Measurements from ENCODE around the gene KANSL3. TPM values are rescaled to one million over a fixed set of nuclear protein-coding genes. Genes with fewer than 3 reads are reported as not detected.

KANSL3 gene
- total RNA-seq, 2 experiments from 2014 or later: 60.8 to 64.4 TPM

DNA sequence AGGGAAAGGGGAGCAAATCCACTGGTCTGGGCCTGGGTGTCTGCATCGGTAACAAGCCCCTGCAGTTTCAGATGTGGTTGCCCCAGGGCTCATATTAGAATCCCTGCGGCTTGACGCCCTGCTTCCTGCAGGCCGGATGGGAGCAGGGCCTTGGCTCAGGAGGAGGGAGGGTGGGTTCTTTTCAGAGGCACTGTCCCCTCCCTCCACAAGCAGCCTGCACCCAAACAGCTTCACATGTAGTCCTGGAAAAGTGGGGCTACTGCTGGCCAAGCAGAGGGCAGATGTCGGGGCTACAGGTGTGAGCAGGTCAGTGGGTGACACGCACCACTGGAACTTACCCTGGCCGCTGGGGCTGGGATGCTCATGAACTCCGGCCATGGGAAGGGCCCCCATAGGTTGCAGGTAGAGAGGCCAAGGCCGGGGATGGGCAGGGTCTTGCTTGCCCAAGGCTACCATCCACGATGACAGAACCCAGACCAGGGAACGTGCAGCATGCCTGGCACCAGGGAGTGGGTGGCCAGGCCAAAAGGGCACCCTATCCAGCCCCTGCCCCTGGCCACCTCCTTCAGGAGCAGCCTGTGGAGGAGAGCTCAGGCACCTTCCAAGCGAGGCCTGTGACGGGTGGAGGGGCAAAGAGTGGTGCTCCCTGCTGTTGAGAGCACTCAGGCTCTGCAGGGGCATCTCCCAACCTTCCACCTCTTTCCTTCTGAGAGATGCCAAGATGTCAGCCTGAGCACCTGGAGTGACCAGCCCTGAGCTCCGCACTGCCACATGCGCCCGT lies 84.7 kb downstream of the KANSL3 start:
- H3K27ac Mint-ChIP-seq: peak overlapping the region; percentile 30
- CTCF ChIA-PET: interaction anchor here (0.7 to 6.0 kb wide), 39 partner anchors 11 to 327 kb away, joined by 3 to 90 read pairs (median 4); partner anchors contain the start of genes ARID5A and NCAPH
- ATAC-seq (no peak), DNase-seq (no peak)
- POLR2A ChIA-PET: interaction anchor here (0.9 to 2.1 kb wide), 5 partner anchors 15 to 195 kb away, joined by 3 to 22 read pairs (median 5); no protein-coding TSS in a partner anchor
- H3K4me3 Mint-ChIP-seq: no peak overlapping the region
- peaks cover 19% of the 10 kb centered on the region for H3K36me3 Mint-ChIP-seq (ENCODE audit: low read depth)
- peaks cover 25% of the 10 kb centered on the region for H3K4me1 Mint-ChIP-seq (ENCODE audit: low read depth)
- H3K9me3 Mint-ChIP-seq (ENCODE audit: insufficient read depth): no peaks in the 10 kb centered on the region
- H3K27me3 Mint-ChIP-seq (ENCODE audit: low read depth): no peaks in the 10 kb centered on the region

DNA sequence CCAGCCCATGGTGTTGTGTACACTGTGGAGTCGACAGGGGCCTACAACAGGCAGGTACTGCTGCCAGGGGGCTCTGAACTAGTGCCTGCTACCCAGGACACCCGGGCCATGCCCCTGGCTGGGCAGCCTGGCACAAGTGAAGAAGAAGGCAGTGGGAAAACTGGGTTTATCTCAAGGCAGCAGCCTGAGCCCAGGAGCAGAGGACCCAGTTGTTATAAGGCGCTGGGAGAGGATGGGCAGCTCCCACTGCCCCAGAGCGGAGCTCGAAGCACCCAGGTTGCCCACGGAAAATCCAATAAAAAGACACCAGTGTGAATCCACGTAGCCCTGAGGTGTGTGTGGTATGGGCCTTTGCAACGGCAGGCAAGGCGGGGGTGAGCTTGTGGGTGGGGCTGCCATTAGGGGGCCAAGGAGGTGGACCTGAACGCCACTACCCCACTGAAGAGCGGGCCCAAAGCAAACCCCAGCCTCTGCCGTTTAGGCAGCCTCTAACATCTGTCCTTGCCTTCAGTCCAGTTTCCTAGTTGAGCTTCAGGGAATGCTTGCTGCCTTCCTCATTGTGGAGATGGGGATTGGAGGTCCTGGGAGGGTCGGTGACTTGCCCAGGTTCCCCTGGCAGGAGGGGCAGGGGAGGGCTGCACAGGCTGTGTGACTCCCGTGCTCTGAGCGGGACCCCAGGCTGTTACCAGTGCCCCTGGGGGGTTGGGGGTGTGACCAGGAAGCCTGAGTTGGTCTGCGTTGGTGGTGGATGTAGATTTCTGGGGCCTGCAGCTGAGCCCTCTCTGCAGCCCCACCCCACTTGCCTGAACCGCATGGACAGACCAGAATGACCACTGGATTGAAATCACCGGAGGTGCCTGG lies 85.6 kb downstream of the KANSL3 start:
- no peaks in the 10 kb centered on the region for H3K9me3 Mint-ChIP-seq (ENCODE audit: insufficient read depth)
- H3K4me3 Mint-ChIP-seq: no peak overlapping the region
- H3K36me3 Mint-ChIP-seq (ENCODE audit: low read depth): peaks cover 25% of the 10 kb centered on the region
- ChIA-PET CTCF (interaction anchor here (5.7 to 6.0 kb wide), 2 partner anchors 11 to 145 kb away, joined by 67 to 90 read pairs; no protein-coding TSS in a partner anchor), POLR2A (interaction anchor here (1.1 kb wide), 1 partner anchor 20 kb away, joined by 4 read pairs; no protein-coding TSS in a partner anchor)
- no peak overlapping the region for H3K27ac Mint-ChIP-seq
- H3K4me1 Mint-ChIP-seq (ENCODE audit: low read depth): peaks cover 28% of the 10 kb centered on the region
- H3K27me3 Mint-ChIP-seq (ENCODE audit: low read depth): no peaks in the 10 kb centered on the region
- DNase-seq (no peak), ATAC-seq (no peak)

DNA sequence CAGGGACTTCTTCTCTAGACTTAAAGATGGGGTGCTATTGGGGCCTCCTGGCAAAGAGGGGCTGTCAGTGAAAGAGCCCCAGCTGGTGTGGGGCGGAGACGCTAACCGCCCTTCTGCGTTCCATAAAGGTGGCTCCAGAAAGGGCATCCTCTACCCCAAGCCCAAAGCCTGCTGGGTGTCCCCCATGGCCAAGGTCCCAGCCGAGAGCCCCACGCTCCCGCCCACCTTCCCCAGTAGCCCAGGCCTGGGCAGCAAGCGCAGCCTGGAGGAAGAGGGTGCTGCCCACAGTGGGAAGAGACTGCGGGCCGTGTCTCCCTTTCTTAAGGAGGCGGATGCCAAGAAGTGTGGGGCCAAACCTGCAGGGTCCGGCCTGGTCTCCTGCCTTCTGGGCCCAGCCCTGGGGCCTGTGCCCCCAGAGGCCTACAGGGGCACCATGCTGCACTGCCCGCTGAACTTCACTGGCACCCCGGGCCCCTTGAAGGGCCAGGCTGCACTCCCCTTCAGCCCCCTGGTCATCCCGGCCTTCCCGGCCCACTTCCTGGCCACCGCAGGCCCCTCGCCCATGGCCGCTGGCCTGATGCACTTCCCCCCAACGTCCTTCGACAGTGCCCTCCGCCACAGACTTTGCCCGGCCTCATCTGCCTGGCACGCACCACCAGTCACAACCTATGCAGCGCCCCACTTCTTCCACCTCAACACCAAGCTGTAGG lies 86.4 kb downstream of the KANSL3 start:
- Mint-ChIP-seq H3K27ac (no peak overlapping the region), H3K4me1 (ENCODE audit: low read depth) (peaks cover 32% of the 10 kb centered on the region), H3K4me3 (no peak overlapping the region), H3K36me3 (ENCODE audit: low read depth) (peaks cover 31% of the 10 kb centered on the region), H3K27me3 (ENCODE audit: low read depth) (no peaks in the 10 kb centered on the region), H3K9me3 (ENCODE audit: insufficient read depth) (no peaks in the 10 kb centered on the region)
- ChIA-PET POLR2A (no interaction called here), CTCF (interaction anchor here (6.0 kb wide), 1 partner anchor 10 kb away, joined by 90 read pairs; no protein-coding TSS in a partner anchor)
- no peak for ATAC-seq
- no peak for DNase-seq

DNA sequence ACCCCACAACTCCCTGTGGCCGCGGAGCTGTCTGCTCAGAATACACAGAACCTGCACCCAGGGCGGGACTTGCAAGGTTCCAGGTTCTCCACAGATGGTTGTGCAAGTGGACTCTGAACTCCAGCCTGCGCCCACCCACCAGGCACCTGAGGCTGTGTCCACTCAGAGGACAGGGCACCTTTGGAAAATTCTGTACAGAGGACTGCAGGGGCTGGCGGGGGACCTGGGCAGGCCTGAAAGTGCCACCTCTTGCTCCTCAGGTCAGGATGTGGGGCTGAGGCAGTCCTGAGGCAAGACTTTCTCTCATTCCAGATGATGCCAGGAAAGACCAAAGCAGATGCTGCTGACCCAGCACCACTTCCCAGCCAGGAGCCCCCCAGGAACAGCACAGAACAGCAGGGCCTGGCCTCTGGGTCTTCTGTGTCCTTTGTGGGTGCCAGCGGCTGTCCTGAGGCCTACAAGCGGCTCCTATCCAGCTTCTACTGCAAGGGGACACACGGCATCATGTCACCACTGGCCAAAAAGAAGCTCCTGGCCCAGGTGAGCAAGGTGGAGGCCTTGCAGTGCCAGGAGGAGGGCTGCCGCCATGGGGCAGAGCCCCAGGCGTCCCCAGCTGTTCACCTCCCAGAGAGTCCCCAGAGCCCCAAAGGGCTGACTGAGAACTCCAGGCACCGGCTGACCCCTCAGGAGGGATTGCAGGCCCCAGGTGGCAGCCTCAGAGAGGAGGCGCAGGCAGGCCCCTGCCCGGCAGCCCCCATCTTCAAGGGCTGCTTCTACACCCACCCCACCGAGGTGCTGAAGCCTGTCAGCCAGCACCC lies 87.1 kb downstream of the KANSL3 start:
- H3K27me3 Mint-ChIP-seq (ENCODE audit: low read depth): no peaks in the 10 kb centered on the region
- ATAC-seq (no peak), DNase-seq (no peak)
- H3K4me1 Mint-ChIP-seq (ENCODE audit: low read depth): peaks cover 36% of the 10 kb centered on the region
- ChIA-PET CTCF (no interaction called here), POLR2A (interaction anchor here (1.6 kb wide), 1 partner anchor 12 kb away, joined by 18 read pairs; no protein-coding TSS in a partner anchor)
- peaks cover 37% of the 10 kb centered on the region for H3K36me3 Mint-ChIP-seq (ENCODE audit: low read depth)
- H3K4me3 Mint-ChIP-seq: no peak overlapping the region
- no peak overlapping the region for H3K27ac Mint-ChIP-seq
- no peaks in the 10 kb centered on the region for H3K9me3 Mint-ChIP-seq (ENCODE audit: insufficient read depth)

DNA sequence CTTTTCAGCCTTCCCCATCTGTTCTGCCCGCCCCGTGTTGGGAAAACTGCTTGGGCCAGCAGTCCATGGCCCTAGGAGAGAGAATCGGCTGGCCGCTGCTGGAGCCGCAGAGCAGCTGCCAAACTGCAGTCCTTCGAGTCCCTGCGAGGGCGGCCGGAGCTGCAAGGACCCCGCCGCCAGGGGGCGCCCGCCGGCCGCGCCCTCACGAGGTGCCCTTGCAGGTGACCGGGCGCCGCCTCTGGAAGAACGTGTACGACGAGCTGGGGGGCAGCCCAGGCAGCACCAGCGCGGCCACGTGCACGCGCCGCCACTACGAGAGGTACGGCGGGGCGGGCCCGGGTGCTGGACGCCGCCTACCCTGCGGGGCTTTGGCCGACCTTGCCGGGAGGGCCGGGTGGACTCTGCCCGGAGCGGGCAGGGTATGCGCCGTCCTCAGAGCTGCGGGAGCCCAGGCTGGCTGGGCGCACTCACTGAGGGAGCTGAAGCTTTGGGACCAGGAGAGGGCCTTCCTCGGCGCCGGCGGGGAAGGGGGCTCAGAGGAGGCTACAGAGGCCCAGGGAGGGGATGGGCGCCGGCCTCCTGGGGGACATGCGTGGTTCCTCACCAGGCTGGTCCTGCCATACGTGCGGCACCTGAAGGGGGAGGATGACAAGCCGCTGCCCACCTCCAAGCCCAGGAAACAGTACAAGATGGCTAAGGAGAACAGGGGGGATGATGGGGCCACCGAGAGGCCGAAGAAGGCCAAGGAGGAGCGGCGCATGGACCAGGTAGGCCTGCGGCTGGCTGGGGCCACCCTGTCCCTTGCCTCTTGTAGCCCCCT lies 87.9 kb downstream of the KANSL3 start:
- ChIA-PET CTCF (no interaction called here), POLR2A (interaction anchor here (1.6 kb wide), 1 partner anchor 11 kb away, joined by 18 read pairs; no protein-coding TSS in a partner anchor)
- H3K4me1 Mint-ChIP-seq (ENCODE audit: low read depth): peaks cover 44% of the 10 kb centered on the region
- H3K27me3 Mint-ChIP-seq (ENCODE audit: low read depth): no peaks in the 10 kb centered on the region
- H3K4me3 Mint-ChIP-seq: no peak overlapping the region
- no peaks in the 10 kb centered on the region for H3K9me3 Mint-ChIP-seq (ENCODE audit: insufficient read depth)
- ATAC-seq (no peak), DNase-seq (no peak)
- no peak overlapping the region for H3K27ac Mint-ChIP-seq
- H3K36me3 Mint-ChIP-seq (ENCODE audit: low read depth): peaks cover 42% of the 10 kb centered on the region

DNA sequence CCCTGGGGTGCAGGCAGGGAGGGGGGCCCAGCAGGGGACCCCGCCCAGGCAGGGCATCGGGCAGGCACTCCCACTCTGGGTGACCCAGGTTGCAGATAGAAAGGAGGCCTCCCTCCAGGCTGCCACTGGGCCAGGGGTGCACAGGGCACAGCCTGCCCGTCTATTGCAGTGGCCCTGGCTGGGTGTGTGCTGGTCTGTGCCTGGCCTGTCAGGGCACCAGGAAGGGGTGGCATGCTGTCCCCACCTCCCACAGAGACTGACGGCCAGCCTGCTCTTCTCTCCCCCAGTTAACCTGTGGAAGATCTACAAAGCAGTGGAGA lies 88.7 kb downstream of the KANSL3 start:
- no peak overlapping the region for H3K27ac Mint-ChIP-seq
- H3K27me3 Mint-ChIP-seq (ENCODE audit: low read depth): no peaks in the 10 kb centered on the region
- ChIA-PET CTCF (no interaction called here), POLR2A (interaction anchor here (0.5 kb wide), 1 partner anchor 117 kb away, joined by 3 read pairs; no protein-coding TSS in a partner anchor)
- no peak for ATAC-seq
- DNase-seq: no peak
- H3K4me3 Mint-ChIP-seq: no peak overlapping the region
- peaks cover 45% of the 10 kb centered on the region for H3K4me1 Mint-ChIP-seq (ENCODE audit: low read depth)
- H3K36me3 Mint-ChIP-seq (ENCODE audit: low read depth): peaks cover 48% of the 10 kb centered on the region
- H3K9me3 Mint-ChIP-seq (ENCODE audit: insufficient read depth): no peaks in the 10 kb centered on the region

DNA sequence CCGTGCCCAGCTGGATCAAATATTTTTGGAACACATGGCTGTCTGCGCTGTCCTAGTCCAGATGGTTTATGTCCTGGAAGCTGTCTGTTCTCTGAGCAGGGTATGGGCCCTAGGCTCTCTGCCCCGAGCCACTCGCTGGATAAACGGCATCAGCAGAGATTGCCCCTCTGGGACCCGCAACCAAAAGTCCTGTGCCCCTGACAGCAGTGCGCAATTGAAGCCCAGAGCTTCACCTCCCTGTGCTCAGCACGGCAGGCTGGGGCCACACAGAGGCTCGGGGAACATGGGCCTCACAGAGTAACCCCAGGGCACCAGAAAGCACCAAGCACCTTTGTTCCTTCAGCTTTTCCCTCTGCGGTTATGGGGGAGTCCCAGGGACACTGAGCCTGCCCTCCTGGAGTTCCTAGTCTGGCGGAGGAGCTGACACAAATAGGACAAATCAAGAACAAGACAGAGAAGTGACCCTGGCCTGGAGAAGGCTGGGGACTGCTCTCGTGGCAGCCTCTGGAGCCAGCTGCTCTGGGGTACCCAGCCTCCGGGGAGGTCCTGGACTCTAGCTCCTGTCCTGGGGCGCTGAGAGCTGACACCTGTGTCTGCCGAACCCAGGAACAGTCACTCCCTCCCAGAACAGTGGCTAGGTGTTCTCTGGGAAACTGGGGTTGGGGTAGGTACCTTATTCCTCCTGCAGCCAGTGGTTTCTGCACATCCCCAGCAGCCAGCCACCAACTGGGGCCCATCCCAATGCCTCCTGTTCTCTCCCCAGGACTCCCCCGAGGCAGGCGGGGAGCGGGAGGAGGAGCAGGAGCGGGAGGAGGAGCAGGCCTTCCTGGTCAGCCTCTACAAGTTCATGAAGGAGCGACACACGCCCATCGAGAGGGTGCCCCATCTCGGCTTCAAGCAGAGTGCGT lies 89.3 kb downstream of the KANSL3 start:
- POLR2A ChIA-PET: interaction anchor here (0.5 to 1.6 kb wide), 5 partner anchors 10 to 141 kb away, joined by 3 to 7 read pairs (median 3); no protein-coding TSS in a partner anchor
- H3K4me3 Mint-ChIP-seq: no peak overlapping the region
- ATAC-seq (no peak), DNase-seq (no peak)
- peaks cover 54% of the 10 kb centered on the region for H3K36me3 Mint-ChIP-seq (ENCODE audit: low read depth)
- H3K27ac Mint-ChIP-seq: no peak overlapping the region
- no peaks in the 10 kb centered on the region for H3K9me3 Mint-ChIP-seq (ENCODE audit: insufficient read depth)
- peaks cover 45% of the 10 kb centered on the region for H3K4me1 Mint-ChIP-seq (ENCODE audit: low read depth)
- no peaks in the 10 kb centered on the region for H3K27me3 Mint-ChIP-seq (ENCODE audit: low read depth)
- CTCF ChIA-PET: interaction anchor here (0.6 to 1.3 kb wide), 2 partner anchors 10 to 92 kb away, joined by 3 to 7 read pairs; no protein-coding TSS in a partner anchor

DNA sequence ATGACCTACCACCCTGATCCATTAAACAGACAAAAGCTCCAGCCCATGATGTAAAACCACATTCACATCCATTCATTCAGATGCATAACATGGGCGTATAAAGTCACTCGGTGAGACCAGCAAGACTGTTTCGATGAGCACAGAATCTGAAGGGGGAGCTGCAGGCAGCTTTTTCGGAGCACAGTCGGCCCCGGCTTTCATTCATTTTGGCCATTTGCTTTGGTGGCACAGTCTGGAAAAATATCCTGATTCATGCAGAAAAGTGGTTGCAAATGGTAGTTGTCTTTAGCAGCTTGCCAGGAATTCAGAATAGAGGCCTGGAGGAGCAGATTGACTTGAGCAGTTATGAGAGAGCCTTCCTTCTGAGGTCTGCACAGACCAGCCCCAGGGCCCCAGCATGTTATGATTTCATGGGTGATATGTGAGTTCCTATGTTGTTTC lies 90.4 kb downstream of the KANSL3 start:
- peak overlapping the region; percentile 18 for H3K27ac Mint-ChIP-seq
- no peaks in the 10 kb centered on the region for H3K27me3 Mint-ChIP-seq (ENCODE audit: low read depth)
- no peaks in the 10 kb centered on the region for H3K9me3 Mint-ChIP-seq (ENCODE audit: insufficient read depth)
- ChIA-PET CTCF (interaction anchor here (0.6 to 1.3 kb wide), 3 partner anchors 9 to 91 kb away, joined by 3 to 7 read pairs (median 3); no protein-coding TSS in a partner anchor), POLR2A (interaction anchor here (0.6 to 1.6 kb wide), 4 partner anchors 8 to 140 kb away, joined by 3 to 7 read pairs (median 3); no protein-coding TSS in a partner anchor)
- H3K36me3 Mint-ChIP-seq (ENCODE audit: low read depth): peaks cover 62% of the 10 kb centered on the region
- peaks cover 44% of the 10 kb centered on the region for H3K4me1 Mint-ChIP-seq (ENCODE audit: low read depth)
- ATAC-seq: no peak
- no peak overlapping the region for H3K4me3 Mint-ChIP-seq
- no peak for DNase-seq

DNA sequence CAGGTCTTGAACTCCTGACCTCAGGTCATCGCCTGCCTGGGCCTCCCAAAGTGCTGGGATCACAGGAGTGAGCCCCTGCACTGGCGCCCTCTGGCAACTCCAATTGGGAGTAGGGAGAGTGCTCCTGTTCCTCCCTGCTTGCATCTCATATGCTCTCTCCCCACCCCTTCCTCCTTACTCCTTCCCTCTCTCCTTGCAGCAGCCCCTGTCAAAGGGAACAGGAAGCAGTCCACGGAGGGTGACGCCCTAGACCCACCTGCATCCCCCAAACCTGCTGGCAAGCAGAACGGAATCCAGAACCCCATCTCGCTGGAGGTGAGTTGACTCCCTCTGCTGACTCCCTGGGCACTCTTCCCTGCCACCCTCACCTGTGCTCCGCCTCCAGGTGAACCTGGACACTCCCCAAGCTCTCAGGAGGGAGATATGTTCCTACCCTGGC lies 90.9 kb downstream of the KANSL3 start:
- Mint-ChIP-seq H3K9me3 (ENCODE audit: insufficient read depth) (no peaks in the 10 kb centered on the region), H3K36me3 (ENCODE audit: low read depth) (peaks cover 64% of the 10 kb centered on the region), H3K4me1 (ENCODE audit: low read depth) (peaks cover 50% of the 10 kb centered on the region), H3K27ac (peak overlapping the region; percentile 18), H3K4me3 (no peak overlapping the region), H3K27me3 (ENCODE audit: low read depth) (no peaks in the 10 kb centered on the region)
- no peak for DNase-seq
- POLR2A ChIA-PET: interaction anchor here (1.2 to 1.4 kb wide), 2 partner anchors 8 to 9 kb away, joined by 7 to 9 read pairs; no protein-coding TSS in a partner anchor
- no peak for ATAC-seq
- CTCF ChIA-PET: interaction anchor here (0.7 to 1.3 kb wide), 3 partner anchors 9 to 140 kb away, joined by 3 to 7 read pairs (median 3); no protein-coding TSS in a partner anchor
